ENCODE data around the gene HNRNPM.

Gene HNRNPM

DNA sequence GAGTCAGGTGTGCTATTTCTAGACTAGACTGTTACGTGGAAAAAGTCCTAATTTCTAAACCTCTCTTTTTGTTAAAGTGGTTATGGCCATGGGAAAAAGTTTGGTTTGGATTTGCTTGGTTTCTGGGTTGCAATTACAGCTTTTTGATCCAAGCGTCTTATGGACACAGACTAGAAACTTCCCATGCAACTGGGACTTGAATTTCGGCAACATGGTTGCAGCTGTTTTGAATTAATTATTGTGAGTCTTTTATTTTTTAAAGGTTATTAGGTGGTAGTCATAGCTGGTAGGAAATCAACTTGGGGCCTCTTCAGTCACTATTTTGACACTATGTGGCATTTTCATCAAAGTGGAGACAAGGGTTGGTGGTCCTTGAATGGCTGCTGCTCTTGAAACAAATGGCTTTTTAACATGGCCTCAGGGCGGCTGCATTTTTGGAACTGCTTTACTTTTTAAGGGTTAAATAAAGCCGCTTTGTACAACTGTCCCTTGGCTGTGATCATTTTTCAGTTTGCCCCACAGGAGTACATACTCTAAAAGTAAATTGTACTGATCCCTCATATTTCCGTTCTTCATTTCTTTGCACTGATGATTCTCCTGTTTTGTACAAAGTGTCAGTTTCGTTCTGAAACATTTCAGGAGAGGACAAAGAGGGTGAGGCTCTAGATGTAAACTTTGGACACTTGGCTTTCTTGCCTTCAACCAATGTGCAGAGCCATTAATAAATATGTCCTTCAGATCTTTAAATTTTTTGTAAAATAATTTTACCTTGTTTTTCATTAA, 15.9 kb downstream of the HNRNPM start:
- DNase-seq (ENCODE audit: low spot score): no peak

DNA sequence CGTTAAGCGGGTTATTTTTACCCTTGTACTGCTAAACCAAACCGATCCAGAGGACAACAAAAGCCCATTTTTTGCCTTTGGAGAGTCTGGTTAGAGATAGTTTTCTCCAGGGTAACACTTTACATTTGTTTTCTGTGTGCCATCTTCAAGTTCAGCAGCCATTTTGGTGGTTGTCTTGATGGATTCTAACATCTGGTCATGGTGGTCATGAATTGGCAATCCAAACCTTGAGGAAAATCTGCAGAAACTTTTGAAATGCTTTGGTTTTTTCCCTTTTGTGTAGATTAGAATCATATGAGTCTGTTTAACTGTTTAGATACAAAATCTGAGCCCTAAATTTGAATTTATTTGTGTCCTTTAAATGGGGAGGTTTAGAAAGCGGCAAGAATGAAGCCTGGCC, 16.6 kb downstream of the HNRNPM start:
- no peak for DNase-seq (ENCODE audit: low spot score)

DNA sequence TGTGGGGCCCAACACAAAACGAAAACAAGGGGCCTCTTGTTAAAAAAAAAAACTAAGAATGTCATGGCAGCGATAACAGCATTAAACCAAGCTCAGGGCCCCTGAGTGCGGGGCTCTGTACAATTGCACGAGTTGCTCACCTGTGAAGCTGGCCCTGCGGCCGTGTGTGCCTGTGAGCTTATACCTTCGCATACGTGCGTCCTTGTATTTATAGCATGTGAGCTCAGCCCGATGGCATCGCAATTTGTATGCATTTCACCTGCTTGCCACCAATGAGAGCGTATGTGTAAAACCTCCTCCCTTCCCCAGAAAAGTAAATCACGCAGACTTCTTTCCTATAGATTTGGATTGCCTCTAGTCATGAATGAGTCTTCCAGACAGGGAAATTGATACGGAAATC, 17.1 kb downstream of the HNRNPM start:
- no peak for DNase-seq (ENCODE audit: low spot score)

DNA sequence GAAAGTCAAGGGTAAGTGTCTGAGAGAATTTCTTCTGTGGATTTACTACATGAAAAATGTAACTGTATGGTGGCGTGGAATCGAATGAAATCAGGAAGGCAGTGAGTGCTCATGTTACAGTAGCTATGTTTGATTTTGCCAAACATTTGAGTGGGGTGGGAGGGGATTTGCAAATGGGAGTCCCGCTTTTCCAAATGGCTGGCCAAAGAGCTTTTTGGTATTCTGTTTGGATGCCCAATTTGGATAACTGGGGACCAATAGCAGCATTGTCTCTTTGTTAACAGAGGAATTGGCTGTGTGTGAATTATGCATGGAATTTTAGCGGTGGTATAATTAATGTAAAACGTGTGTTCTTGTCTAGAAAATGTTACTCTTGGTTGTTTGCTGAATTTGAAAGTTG, 17.8 kb downstream of the HNRNPM start:
- no peak for DNase-seq (ENCODE audit: low spot score)

DNA sequence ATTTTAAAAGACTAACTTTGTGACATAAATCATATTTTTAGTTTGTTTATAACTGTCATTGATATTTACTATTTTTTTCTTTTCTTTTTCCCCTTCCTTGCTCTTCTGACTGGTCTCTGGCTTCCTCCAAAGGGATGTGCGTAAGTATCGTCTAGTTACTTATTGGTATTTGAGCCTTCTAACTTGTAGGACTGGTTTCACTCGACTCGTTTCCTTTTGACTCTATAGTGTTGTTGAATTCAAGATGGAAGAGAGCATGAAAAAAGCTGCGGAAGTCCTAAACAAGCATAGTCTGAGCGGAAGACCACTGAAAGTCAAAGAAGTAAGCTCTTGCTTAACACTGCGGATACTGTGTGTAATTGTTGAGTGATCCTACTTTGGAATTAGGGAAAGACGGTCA, 18.6 kb downstream of the HNRNPM start:
- no peak for DNase-seq (ENCODE audit: low spot score)

DNA sequence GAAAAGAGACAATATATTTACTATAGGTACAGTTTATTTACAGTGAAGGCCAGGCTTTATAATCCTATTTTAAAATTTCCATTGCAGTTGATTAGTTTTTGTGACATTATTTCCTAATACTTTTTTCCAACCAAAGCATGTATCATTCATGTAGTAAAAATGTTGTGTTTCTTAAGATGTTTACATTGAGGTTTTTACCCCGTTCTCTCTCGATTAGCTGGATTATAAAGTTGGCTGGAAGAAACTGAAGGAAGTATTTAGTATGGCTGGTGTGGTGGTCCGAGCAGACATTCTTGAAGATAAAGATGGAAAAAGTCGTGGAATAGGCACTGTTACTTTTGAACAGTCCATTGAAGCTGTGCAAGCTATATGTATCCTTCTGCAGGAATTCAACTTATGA, 21.2 kb downstream of the HNRNPM start:
- no peak for DNase-seq (ENCODE audit: low spot score)

DNA sequence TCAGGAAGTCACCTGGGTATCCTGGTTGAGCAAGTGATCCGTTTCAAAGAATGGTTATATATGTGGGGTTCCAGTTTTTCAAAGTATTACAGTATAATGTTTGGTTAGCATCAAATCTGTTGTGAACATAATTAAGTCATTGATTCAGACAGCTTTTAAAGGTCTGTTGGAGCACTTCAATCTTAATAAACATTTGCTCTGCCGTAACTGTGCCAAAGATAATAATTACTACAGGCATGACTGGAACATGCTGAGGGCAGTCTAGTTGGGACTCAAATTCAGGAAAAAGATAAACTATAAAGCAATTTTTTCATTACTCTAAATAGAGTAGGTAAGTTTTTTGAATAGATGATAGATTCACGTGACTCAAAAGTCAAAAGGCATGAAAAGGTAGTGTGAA, 23.3 kb downstream of the HNRNPM start:
- no peak for DNase-seq (ENCODE audit: low spot score)

DNA sequence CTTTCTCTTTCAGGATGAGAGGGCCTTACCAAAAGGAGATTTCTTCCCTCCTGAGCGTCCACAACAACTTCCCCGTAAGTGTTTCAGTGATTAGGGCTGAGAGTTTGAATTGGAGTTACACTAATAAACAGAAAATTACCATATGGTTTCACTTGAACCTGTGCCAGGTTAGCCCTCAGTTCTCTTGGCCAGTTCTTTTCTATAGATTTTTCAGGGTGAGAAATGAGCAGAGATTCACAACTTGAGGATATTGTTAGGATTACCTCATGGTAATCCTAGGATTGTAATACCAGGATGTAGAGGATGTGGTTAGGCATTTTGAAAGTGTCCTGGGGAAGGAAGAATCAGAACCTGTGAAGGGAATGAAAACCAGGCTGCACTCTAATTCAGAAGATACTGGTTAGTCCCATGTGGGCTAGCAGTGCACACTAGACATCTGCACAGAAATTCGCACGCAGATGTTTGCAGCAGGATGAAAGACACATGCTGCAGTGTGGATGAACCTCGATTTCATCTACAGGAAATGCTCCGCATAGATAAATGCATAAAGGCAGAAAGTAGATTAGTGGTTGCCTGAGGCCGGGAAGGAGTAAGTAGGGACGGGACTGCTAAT, 24.1 kb downstream of the HNRNPM start:
- no peak for DNase-seq (ENCODE audit: low spot score)

DNA sequence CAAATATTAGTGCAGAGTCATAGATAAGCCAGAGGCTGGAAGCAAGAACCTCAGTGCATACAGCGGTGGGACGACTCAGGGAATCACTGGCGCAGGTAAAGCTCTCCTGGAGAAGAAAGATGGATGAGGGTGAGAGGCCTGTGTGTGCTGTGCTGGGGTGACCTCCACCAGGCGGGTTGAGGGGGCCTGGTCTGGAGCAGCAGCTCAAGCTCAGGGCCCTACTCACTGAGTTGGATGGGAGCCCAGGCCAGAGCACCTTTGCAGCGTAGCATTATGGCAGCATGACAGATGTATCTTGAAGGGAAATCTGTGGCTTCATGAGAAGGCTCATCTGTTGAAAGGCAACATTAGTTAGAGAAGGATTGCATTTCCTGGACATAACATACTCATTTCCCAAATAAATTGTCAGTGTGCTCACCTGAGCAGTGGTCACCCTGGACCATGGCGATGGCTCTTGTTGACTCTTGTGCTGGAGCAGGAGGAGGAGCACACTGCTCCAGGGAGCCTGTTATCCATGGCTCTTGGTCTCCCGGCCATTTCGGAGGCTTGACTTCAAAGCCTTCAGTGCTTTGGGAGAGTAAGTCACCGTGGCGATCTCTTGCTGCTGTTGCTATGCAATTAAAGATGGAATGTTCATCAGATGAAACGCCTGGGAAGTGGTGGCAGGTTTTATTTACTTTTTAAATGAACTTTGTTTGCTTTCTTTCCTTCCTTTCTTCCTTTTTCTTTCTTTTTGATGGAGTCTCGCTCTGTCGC, 25.0 kb downstream of the HNRNPM start:
- DNase-seq (ENCODE audit: low spot score): no peak

DNA sequence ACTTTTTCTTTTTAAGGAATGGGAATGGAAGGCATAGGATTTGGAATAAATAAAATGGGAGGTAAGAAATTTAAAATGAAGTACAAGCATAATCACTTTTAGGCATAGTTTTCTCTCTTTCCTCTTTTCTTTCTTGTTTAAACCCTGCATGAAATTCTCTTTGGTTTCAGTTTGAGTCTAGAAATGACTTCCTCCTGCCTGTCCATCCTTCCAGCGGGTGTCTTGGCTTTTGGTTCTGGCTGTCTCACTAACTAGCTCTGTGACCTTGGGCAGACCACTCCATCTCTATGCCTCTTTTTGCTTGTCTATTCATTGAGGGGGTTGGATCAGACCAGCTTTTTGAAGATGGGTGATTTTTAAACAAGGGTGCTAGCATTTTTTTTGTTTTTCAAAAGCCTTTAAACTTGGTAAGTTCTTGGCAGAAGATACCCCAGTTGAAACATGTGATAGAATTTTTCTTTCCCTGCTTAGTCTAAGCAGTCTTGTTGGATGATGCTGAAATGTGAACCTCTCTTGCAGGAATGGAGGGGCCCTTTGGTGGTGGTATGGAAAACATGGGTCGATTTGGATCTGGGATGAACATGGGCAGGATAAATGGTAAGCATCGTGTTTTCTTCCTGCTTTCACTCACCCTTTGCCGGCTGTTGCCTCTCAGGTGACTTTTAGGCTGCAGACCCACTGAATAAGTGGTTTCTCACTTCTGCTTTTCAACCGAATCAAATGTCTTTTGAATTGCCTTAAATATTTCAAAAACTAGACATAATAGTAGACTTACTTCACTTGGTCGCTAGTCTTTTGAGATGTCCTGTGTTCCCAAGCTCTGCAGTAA, 29.1 kb downstream of the HNRNPM start:
- DNase-seq (ENCODE audit: low spot score): no peak

DNA sequence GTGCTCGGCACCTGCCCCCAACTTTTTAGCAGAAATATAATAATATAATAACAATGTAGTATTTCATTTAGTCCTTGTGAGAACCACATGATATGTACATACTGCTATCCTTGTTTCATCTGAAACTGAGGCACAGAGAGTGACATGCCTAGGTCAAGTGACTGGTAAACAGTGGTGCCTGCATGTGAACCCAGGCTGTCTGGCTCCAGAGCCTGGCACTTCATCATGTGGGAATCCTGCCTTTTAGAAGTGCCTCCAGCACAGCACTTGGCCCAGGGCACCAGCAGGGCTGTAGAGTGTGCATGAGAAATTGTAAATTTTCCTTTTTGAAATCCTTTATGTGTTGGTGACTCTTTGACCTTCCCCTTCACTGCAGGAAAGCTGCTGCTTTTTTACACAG, 30.2 kb downstream of the HNRNPM start:
- DNase-seq (ENCODE audit: low spot score): no peak

DNA sequence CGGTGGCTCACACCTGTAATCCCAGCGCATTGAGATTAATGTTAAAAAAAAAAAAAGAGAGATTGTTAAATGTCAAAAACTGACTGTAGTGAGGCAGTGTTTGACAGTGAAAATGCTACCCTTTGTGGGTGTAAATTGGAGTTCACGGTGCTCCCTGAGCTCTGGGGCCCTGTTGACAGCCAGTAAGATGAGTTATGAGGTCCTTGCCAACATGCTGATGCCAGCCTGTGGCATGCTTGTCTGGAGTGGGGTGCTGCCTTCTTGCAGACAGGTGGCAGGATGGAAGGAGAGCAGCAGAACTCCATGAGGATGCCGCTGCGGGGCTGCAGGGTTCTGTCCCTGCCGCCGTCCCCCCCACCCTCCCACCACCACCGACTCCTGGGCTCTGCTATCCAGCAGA, 31.7 kb downstream of the HNRNPM start:
- DNase-seq (ENCODE audit: low spot score): no peak

DNA sequence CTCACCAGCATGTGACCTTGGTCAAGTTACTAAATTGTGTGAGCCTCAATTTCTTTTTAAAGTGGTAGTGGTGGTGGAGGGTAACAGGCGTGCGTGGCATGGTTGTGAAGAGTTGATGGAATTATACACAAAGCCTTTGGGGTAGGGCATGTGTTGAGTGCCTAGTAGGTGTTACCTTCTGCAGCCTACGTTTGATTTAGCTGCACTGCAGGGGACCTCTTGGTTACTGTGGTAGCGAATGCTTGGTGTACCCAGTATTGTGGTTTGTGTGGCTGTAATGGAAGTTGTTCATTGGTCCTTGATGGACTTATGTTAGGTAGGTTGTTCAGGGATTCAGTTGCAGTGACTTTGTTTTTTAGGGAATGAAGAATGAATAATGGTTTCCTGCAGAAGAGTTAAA, 33.1 kb downstream of the HNRNPM start:
- DNase-seq (ENCODE audit: low spot score): no peak

DNA sequence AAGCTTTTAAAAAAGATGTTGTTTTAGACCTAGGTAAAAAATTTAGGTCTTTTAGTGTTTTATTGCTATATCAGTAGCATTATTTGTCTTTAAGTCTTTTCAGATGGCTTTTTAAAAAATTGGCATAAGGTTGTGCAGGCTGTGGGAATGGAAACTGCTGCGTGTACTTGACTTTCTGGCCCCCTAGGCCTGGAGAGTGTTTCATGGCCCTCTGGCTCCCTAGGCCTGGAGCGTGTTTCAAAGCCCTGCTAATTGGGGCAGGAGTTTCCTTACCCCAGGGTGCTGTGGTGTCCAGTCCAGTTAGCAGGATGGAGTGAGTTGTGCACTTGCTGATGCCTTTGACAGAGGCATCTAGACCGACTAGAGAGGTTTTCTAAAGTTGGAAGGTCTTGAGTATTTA, 33.8 kb downstream of the HNRNPM start:
- no peak for DNase-seq (ENCODE audit: low spot score)

DNA sequence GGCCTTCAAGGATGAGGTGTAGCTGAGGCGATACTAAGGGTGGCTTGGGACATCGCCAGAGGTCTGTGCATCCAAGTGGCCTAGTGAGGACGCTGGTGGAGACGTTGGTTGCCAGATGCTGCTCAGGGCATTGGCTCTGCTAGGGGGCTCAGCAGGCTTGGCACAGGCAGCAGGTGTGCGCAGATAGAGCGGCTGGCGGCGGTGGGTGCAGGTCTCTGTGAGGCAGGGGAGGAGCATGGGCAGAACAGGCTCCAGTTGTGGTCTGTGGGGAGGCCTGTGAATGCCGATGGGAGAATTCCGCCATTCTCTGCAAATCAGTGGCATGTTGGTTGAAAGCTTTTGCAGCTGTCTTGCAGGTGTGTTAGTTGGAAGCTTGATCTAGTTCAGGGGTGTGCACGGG, 36.4 kb downstream of the HNRNPM start:
- no peak for DNase-seq (ENCODE audit: low spot score)

DNA sequence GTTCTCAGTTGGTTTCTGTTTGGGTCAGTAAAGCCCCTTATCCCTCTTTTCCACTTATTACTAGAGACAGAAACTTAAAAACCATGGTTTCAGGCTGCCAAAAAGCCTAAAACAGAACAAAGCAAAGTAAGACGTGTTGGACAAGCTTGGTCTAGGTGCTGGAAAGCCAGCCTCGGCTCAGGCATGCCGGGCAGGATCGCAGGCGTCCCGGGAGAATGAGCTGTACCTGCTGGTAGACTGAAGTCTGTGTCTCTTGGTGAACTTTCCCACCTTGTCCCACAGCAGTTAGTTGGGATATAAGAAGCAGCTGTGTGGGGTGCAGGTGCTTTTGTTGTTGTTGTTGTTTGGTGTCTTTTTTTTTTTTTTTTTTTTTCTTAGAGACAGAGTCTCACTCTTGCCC, 36.8 kb downstream of the HNRNPM start:
- DNase-seq (ENCODE audit: low spot score): no peak

DNA sequence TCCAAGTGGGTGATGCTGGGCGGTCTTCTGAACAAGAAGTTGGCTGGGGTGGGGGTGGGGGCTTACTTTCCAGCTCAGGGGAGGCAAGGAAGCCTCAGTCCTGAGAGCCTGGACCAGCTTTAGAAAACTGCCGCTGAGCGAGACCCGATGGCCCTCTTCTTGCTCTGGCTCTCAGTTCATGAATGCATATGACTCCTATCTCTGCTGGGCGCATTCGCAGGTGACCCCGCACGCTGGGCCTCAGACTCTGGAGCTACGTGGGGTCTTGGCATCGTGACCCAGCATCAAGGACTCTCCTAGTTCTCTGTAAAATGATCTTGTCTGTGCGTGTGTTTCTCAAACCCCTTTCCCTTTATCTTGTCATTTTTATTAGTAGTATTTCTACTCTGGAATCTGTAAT, 37.9 kb downstream of the HNRNPM start:
- DNase-seq (ENCODE audit: low spot score): no peak

DNA sequence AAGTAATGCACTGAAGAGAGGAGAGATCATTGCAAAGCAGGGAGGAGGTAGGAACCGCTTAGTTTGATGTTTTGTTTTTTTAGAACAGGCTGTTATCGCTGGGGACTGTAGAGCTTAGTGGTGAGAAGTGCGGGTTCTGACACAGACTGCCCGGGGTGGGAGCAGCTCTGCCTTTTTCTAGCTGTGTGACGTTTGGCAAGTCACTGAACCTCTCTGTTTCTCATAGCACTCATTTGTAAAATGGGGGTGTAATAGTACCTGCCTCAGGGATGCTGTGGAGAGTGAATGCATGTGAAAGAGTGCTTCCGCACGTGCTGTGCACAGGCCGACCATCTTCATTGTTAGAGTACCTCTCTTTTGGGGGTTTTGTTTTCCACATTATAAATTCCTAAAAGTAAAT, 38.4 kb downstream of the HNRNPM start:
- no peak for DNase-seq (ENCODE audit: low spot score)

DNA sequence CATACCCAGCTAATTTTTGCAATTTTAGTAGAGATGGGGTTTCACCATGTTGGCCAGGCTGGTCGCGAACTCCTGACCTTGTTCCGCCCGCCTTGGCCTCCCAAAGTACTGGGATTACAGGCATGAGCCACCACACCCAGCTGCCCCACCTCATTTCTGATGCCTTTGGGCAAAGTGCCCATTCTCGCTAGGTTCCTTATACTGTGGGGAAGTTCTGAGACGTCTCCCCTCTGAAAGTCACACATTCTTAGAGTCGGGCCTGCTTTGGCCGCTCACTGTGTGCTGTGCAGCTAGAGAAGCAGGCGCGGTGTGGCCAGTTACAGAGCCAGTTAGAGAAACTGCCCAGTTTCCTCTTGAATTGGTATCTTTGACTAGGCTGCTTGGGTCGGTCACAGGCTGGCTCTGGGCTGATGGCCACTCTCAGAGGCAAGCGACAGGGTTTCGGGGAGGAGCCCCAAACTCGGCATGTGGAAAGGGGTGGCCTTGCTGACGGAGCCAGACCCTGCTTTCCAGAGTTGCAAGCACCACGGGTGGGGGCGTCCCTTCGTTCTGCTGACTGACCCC, 39.6 kb downstream of the HNRNPM start:
- no peak for DNase-seq (ENCODE audit: low spot score)

DNA sequence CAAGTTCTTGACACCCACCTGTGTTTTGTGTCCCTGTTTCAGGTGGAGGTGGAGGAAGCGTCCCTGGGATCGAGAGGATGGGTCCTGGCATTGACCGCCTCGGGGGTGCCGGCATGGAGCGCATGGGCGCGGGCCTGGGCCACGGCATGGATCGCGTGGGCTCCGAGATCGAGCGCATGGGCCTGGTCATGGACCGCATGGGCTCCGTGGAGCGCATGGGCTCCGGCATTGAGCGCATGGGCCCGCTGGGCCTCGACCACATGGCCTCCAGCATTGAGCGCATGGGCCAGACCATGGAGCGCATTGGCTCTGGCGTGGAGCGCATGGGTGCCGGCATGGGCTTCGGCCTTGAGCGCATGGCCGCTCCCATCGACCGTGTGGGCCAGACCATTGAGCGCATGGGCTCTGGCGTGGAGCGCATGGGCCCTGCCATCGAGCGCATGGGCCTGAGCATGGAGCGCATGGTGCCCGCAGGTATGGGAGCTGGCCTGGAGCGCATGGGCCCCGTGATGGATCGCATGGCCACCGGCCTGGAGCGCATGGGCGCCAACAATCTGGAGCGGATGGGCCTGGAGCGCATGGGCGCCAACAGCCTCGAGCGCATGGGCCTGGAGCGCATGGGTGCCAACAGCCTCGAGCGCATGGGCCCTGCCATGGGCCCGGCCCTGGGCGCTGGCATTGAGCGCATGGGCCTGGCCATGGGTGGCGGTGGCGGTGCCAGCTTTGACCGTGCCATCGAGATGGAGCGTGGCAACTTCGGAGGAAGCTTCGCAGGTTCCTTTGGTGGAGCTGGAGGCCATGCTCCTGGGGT, 41.0 kb downstream of the HNRNPM start:
- no peak for DNase-seq (ENCODE audit: low spot score)

DNA sequence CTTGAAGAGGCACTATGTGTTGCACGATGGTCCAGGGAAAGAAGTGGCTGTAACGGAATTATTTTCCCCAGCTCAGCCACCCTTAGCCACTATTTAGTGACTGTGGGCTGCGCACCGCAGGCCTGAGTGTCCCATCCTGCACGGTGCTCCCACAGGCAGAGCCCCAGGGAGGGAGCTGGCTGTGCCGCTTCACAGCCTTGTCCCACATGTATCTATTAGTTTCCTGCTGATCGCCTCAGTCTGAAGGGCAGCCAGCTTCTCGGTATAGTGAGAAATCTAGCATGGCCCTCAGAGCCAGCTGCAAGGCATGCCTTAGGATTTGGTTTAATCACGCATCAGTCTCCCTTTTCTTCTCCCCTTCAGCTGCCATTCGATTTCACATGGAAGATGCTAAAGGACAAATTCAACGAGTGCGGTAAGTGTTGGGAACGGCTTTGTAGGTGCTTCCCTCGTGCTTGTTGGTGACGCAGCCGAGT, 41.9 kb downstream of the HNRNPM start:
- no peak for DNase-seq (ENCODE audit: low spot score)
